H1 (cell line): ENCODE data around the gene USP38. TPM values are rescaled to one million over a fixed set of nuclear protein-coding genes. Genes with fewer than 3 reads are reported as not detected.

Source experiments
- CTCF ChIA-PET: fragments of 300-600 bp; sonication (Branson Sonifier 250); formaldehyde crosslinking; loops from one replicate; lab custom pipeline; 2021; ENCODE audit not compliant: partially characterized antibody; lab: Charles Lee
- POLR2A ChIA-PET: fragments of 300-600 bp; sonication (Branson Sonifier 250); formaldehyde crosslinking; loops from one replicate; lab custom pipeline; 2021; ENCODE audit warnings: inconsistent platforms; ENCODE audit not compliant: partially characterized antibody; lab: Charles Lee
- DNase-seq, 2 experiments: peaks; one replicate each; pipeline versions ENCODE4 v3.0.0 to v3.0.0-alpha.2; 2010 to 2022; ENCODE audit warnings: low spot score in 2 of 2, low read depth in 1 of 2, mixed read lengths in 1 of 2
- FAIRE-seq: peaks from 2 replicates; lab custom pipeline; 2011; peaks lifted over from hg19 to GRCh38; lab: Jason Lieb, UNC
- H2AFZ ChIP-seq: 2 replicates; pipeline ENCODE4 v1.8.1; 2012; ENCODE audit warnings: low read length, inconsistent platforms
- H2AK5ac ChIP-seq: 2 replicates; pipeline ENCODE4 v1.6.1; 2013; ENCODE audit warnings: low read depth, low read length
- H2BK120ac ChIP-seq: replicated peaks from 2 replicates; pipeline ENCODE3; 2013; ENCODE audit warnings: low read depth, low read length, inconsistent platforms
- H2BK12ac ChIP-seq: 2 replicates; pipeline ENCODE4 v1.6.1; 2013; ENCODE audit warnings: low read depth, low read length
- H2BK15ac ChIP-seq: 2 replicates; pipeline ENCODE4 v1.6.1; 2013; ENCODE audit warnings: low read length
- H2BK20ac ChIP-seq: 2 replicates; pipeline ENCODE4 v1.6.1; 2013; ENCODE audit warnings: low read length
- H2BK5ac ChIP-seq: 2 replicates; pipeline ENCODE4 v1.6.1; 2013; ENCODE audit warnings: low read depth, low read length
- H3K14ac ChIP-seq: 2 replicates; pipeline ENCODE4 v1.6.1; 2013; ENCODE audit warnings: inconsistent platforms; ENCODE audit not compliant: insufficient read length
- H3K18ac ChIP-seq: 2 replicates; pipeline ENCODE4 v1.6.1; 2013; ENCODE audit warnings: low read length; ENCODE audit errors: extremely low read depth
- H3K23ac ChIP-seq: 2 replicates; pipeline ENCODE4 v1.6.1; 2013; ENCODE audit warnings: inconsistent platforms; ENCODE audit not compliant: insufficient read length
- H3K23me2 ChIP-seq: 2 replicates; pipeline ENCODE4 v1.6.1; 2013; ENCODE audit warnings: low read depth, low read length
- H3K27ac ChIP-seq: 2 replicates; pipeline ENCODE4 v1.6.1; 2011; ENCODE audit warnings: low read depth, low read length, inconsistent platforms
- H3K27me3 ChIP-seq, 4 experiments: replicated peaks in 1 of 4; 1 replicate in 1 of 4; 2 replicates in 3 of 4; pipeline versions ENCODE4 v1.6.1 to v1.8.1; 2011 to 2013; ENCODE audit warnings: low read length in 3 of 4, mild to moderate bottlenecking in 3 of 4, inconsistent platforms in 2 of 4, mixed read lengths in 2 of 4, moderate library complexity in 1 of 4; ENCODE audit not compliant: control insufficient read depth in 3 of 4, insufficient read depth in 3 of 4; ENCODE audit errors: extremely low read depth in 1 of 4
- H3K36me3 ChIP-seq, 4 experiments: 2 replicates each; pipeline versions ENCODE4 v1.6.1 to v1.8.1; 2011 to 2013; ENCODE audit warnings: mild to moderate bottlenecking in 4 of 4, low read length in 3 of 4, moderate library complexity in 2 of 4, control low read depth in 1 of 4, inconsistent platforms in 1 of 4; ENCODE audit not compliant: insufficient read depth in 4 of 4, control insufficient read depth in 2 of 4
- H3K4ac ChIP-seq: replicated peaks from 2 replicates; pipeline ENCODE3; 2013; ENCODE audit warnings: low read length, low read depth, mixed read lengths, inconsistent platforms; ENCODE audit not compliant: insufficient read length
- H3K4me1 ChIP-seq, 4 experiments: replicated peaks in 1 of 4; 1 replicate in 1 of 4; 2 replicates in 3 of 4; pipeline versions ENCODE4 v1.6.1 to v1.8.1; 2011 to 2013; ENCODE audit warnings: low read length in 3 of 4, inconsistent platforms in 2 of 4, mixed read lengths in 1 of 4; ENCODE audit not compliant: insufficient read depth in 4 of 4, control insufficient read depth in 3 of 4
- H3K4me2 ChIP-seq, 2 experiments: 2 replicates each; pipeline versions ENCODE4 v1.6.1 to v1.8.1; 2011 to 2013; ENCODE audit warnings: low read depth in 2 of 2, low read length in 2 of 2, control low read depth in 1 of 2, inconsistent platforms in 1 of 2, mild to moderate bottlenecking in 1 of 2; ENCODE audit not compliant: insufficient read depth in 1 of 2
- H3K4me3 ChIP-seq, 4 experiments: fragments of 200-600, 300-600 bp in 1 of 4; sonication (generic), shearing (Covaris generic), sonication (Bioruptor Twin) in 1 of 4; 2 replicates each; pipeline versions ENCODE4 v1.5.1 to v1.8.1; 2011 to 2016; ENCODE audit warnings: low read length in 4 of 4, low read depth in 3 of 4, control low read depth in 2 of 4, inconsistent platforms in 2 of 4, mild to moderate bottlenecking in 2 of 4, mixed read lengths in 1 of 4, moderate library complexity in 1 of 4; ENCODE audit not compliant: insufficient read depth in 2 of 4; ENCODE audit errors: extremely low read depth in 1 of 4
- H3K56ac ChIP-seq: replicated peaks from 2 replicates; pipeline ENCODE3; 2013; ENCODE audit warnings: low read depth, mild to moderate bottlenecking, mixed read lengths, low read length, inconsistent platforms; ENCODE audit not compliant: insufficient read length
- H3K79me1 ChIP-seq: 2 replicates; pipeline ENCODE4 v1.6.1; 2013; ENCODE audit warnings: low read depth, low read length, control low read depth
- H3K79me2 ChIP-seq, 2 experiments: 2 replicates each; pipeline versions ENCODE4 v1.6.1 to v1.8.1; 2012 to 2013; ENCODE audit warnings: low read length in 2 of 2, mild to moderate bottlenecking in 2 of 2, inconsistent platforms in 1 of 2; ENCODE audit not compliant: insufficient read depth in 2 of 2, control insufficient read depth in 1 of 2
- H3K9ac ChIP-seq, 4 experiments: replicated peaks in 1 of 4; 1 replicate in 1 of 4; 2 replicates in 3 of 4; pipeline versions ENCODE4 v1.6.1 to v1.8.1; 2011 to 2013; ENCODE audit warnings: low read depth in 3 of 4, low read length in 3 of 4, control low read depth in 2 of 4, mild to moderate bottlenecking in 2 of 4, moderate library complexity in 2 of 4, inconsistent platforms in 1 of 4; ENCODE audit errors: extremely low read depth in 1 of 4
- H3K9me3 ChIP-seq, 2 experiments: 2 replicates each; pipeline versions ENCODE4 v1.6.1 to v1.8.1; 2012 to 2013; ENCODE audit warnings: mild to moderate bottlenecking in 2 of 2, moderate library complexity in 2 of 2, control low read depth in 1 of 2, inconsistent platforms in 1 of 2, low read depth in 1 of 2, low read length in 1 of 2, mixed read lengths in 1 of 2; ENCODE audit not compliant: insufficient read depth in 2 of 2
- H4K20me1 ChIP-seq, 2 experiments: replicated peaks in 1 of 2; 2 replicates each; pipeline versions ENCODE3 to v1.8.1; 2011 to 2013; ENCODE audit warnings: inconsistent platforms in 2 of 2, low read length in 2 of 2, mild to moderate bottlenecking in 1 of 2; ENCODE audit not compliant: insufficient read depth in 2 of 2, control insufficient read depth in 1 of 2
- H4K5ac ChIP-seq: 2 replicates; pipeline ENCODE4 v1.6.1; 2013; ENCODE audit warnings: low read length, low read depth, mixed read lengths, inconsistent platforms; ENCODE audit not compliant: insufficient read length
- H4K8ac ChIP-seq: 2 replicates; pipeline ENCODE4 v1.8.0; 2013; ENCODE audit warnings: mild to moderate bottlenecking, moderate library complexity, low read length, inconsistent platforms; ENCODE audit not compliant: insufficient read depth; ENCODE audit errors: extremely low read depth
- H4K91ac ChIP-seq: replicated peaks from 2 replicates; pipeline ENCODE3; 2013; ENCODE audit warnings: low read length, mixed read lengths, inconsistent platforms; ENCODE audit not compliant: insufficient read length
- ASH2L ChIP-seq: fragments of 200-600, 300-600 bp; sonication (generic); IDR thresholded peaks from one replicate; pipeline ENCODE4 v1.7.1; 2017; ENCODE audit warnings: low read length
- EGR1 ChIP-seq: IDR thresholded peaks from 2 replicates; pipeline ENCODE4 v1.6.1; 2011; ENCODE audit warnings: low read depth, low read length, borderline replicate concordance
- EZH2 ChIP-seq: fragments of 200-600 bp; sonication (generic); IDR thresholded peaks from 2 replicates; pipeline ENCODE4 v1.7.1; 2012; ENCODE audit warnings: low read depth, mild to moderate bottlenecking, moderate library complexity, low read length, inconsistent platforms; ENCODE audit not compliant: severe bottlenecking
- JUND ChIP-seq: IDR thresholded peaks from 2 replicates; pipeline ENCODE4 v1.6.1; 2011; ENCODE audit warnings: mild to moderate bottlenecking, improper control_type of control experiment, low read length
- KDM1A ChIP-seq: fragments of 200-600, 300-600 bp; sonication (generic); IDR thresholded peaks from 2 replicates; pipeline ENCODE4 v1.7.1; 2016; ENCODE audit warnings: mild to moderate bottlenecking, low read length, borderline replicate concordance
- RAD21 ChIP-seq, 2 experiments: IDR thresholded peaks in 1 of 2; conservative IDR thresholded peaks in 1 of 2; 2 replicates each; pipeline ENCODE4 v1.6.1; 2011; ENCODE audit warnings: low read depth in 2 of 2, low read length in 2 of 2, improper control_type of control experiment in 1 of 2, inconsistent platforms in 1 of 2, mild to moderate bottlenecking in 1 of 2, moderate library complexity in 1 of 2
- RFX5 ChIP-seq: IDR thresholded peaks from 2 replicates; pipeline ENCODE4 v1.6.1; 2011; ENCODE audit warnings: low read depth, low read length, improper control_type of control experiment, borderline replicate concordance
- SAP30 ChIP-seq: fragments of 300-600 bp; sonication (generic); IDR thresholded peaks from 2 replicates; pipeline ENCODE4 v1.7.1; 2012; ENCODE audit warnings: low read length, moderate library complexity, mild to moderate bottlenecking, inconsistent platforms; ENCODE audit not compliant: insufficient read depth, insufficient replicate concordance
- WGBS, 2 experiments: shearing (Covaris generic) in 1 of 2; methylation state at CpG; one replicate each; pipeline versions ENCODE4 v1.1.6 to v1.1.7; 2013 to 2015; ENCODE audit warnings: low lambda C conversion rate in 2 of 2, mixed read lengths in 2 of 2, inconsistent platforms in 1 of 2, low coverage in 1 of 2, missing lambda C conversion rate in 1 of 2; ENCODE audit not compliant: insufficient replicate concordance in 2 of 2, insufficient coverage in 1 of 2, insufficient read length in 1 of 2; ENCODE audit errors: extremely low coverage in 1 of 2, missing lambda C conversion rate in 1 of 2; 5-methylcytosine and 5-hydroxymethylcytosine counted together
- polyA plus RNA-seq, 7 experiments: library from polyadenylated mRNA; depleted of rRNA in 3 of 7; stranded (reverse) in 5 of 7; unstranded in 2 of 7; fragments of >200 nt in 5 of 7; fragments of 200-250 nt in 2 of 7; gene quantifications; 1 replicate in 5 of 7; 2 replicates in 1 of 7; 4 replicates in 1 of 7; pipeline versions ENCODE4 v1.2.1 to v1.2.3, GENCODE V29; 2011 to 2013; ENCODE audit warnings: missing spikeins in 2 of 7, mixed read lengths in 2 of 7
- total RNA-seq: library from RNA; stranded (reverse); fragmentation: NEBNext Ultra II Directional; extraction: Animal tissue kit (Norgen Biotek cat#: 25700); gene quantifications from 2 replicates; pipeline ENCODE4 v1.2.1, GENCODE V29; 2021
- TF ChIP-seq, protein P1 (sequence below), 3 experiments: IDR thresholded peaks; 1 replicate in 2 of 3; 2 replicates in 1 of 3; pipeline versions ENCODE4 v1.5.1 to v1.6.1; 2011; ENCODE audit warnings: low read length in 3 of 3, mild to moderate bottlenecking in 3 of 3, inconsistent platforms in 2 of 3, low read depth in 1 of 3, moderate library complexity in 1 of 3; ENCODE audit not compliant: insufficient read depth in 1 of 3; ENCODE audit errors: control extremely low read depth in 1 of 3

The USP38 gene
- total and polyA plus RNA-seq, 2 of the 8 experiments (the other 6 are each of a cell fraction or from before 2014, with no cell fraction given), result 3.2 to 10.5 TPM

- FAIRE-seq, result no peak
- TF ChIP-seq ASH2L (no peak), EZH2 (no peak), JUND (no peak), KDM1A (no peak), SAP30 (no peak), RAD21 (IDR thresholded peaks at IDR 0.05 in 1 of 2, conservative IDR thresholded peaks at IDR 0.05 in 1 of 2; ENCODE audit: low read depth in 2 of 2, low read length in 2 of 2) (peak in 1 of 2 experiments; percentile 44; a peak in 3 of 4 replicates), RFX5 (no peak), EGR1 (no peak)
- TF ChIP-seq, protein P1, sequence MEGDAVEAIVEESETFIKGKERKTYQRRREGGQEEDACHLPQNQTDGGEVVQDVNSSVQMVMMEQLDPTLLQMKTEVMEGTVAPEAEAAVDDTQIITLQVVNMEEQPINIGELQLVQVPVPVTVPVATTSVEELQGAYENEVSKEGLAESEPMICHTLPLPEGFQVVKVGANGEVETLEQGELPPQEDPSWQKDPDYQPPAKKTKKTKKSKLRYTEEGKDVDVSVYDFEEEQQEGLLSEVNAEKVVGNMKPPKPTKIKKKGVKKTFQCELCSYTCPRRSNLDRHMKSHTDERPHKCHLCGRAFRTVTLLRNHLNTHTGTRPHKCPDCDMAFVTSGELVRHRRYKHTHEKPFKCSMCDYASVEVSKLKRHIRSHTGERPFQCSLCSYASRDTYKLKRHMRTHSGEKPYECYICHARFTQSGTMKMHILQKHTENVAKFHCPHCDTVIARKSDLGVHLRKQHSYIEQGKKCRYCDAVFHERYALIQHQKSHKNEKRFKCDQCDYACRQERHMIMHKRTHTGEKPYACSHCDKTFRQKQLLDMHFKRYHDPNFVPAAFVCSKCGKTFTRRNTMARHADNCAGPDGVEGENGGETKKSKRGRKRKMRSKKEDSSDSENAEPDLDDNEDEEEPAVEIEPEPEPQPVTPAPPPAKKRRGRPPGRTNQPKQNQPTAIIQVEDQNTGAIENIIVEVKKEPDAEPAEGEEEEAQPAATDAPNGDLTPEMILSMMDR (IDR thresholded peaks at IDR 0.05; ENCODE audit: control extremely low read depth in 1 of 3, insufficient read depth in 1 of 3, low read depth in 1 of 3, low read length in 3 of 3), result peak; percentile 40 to 64 (median 42); a peak in 3 of 4 replicates
Observed at GRCh38 chr4:143254491-143255226, 69.9 kb downstream of the USP38 start.

More at GRCh38 chr4:143254491-143255226, 69.9 kb downstream of the USP38 start:
- Histone ChIP-seq H3K4me3 (no peak overlapping the region), H2AFZ (0 out of 2 replicates have a peak overlapping the region, but pooled peaks have one; percentile 26), H2BK120ac (no peak overlapping the region), H3K79me2 (no peaks in the 10 kb centered on the region), H4K91ac (no peak overlapping the region), H4K20me1 (no peaks in the 10 kb centered on the region), H2BK5ac (no peak overlapping the region), H3K27ac (no peak overlapping the region), H3K4me1 (peaks cover 0 to 2% (median 0%) of the 10 kb centered on the region in 4 experiments; a peak in 1 of 7 replicates), H3K27me3 (no peaks in the 10 kb centered on the region), H3K4ac (no peak overlapping the region), H3K18ac (no peak overlapping the region), H2BK15ac (no peak overlapping the region), H2BK20ac (no peak overlapping the region), H3K36me3 (no peaks in the 10 kb centered on the region), H3K9me3 (no peaks in the 10 kb centered on the region), H3K56ac (no peak overlapping the region), H3K23ac (no peak overlapping the region), H3K14ac (no peak overlapping the region), H3K23me2 (no peaks in the 10 kb centered on the region), H3K4me2 (no peak overlapping the region), H2BK12ac (no peak overlapping the region), H4K8ac (no peak overlapping the region), H3K9ac (no peak overlapping the region), H3K79me1 (no peaks in the 10 kb centered on the region), H2AK5ac (no peak overlapping the region), H4K5ac (no peak overlapping the region)
- DNase-seq, result peak; percentile 1 to 57
- ChIA-PET CTCF (interaction anchor here (0.5 to 1.5 kb wide), 5 partner anchors 8 to 210 kb away, joined by 3 to 7 read pairs (median 3); no protein-coding TSS in a partner anchor), POLR2A (no interaction called here)
- WGBS, 2 experiments, result 67% methylated on average over 5 of the region's 5 CpGs; no CpG with 5 or more reads in 1 of the 2 experiments
